NCI-H524 treated with DMSO at 0.1 percent for 48 hours (cell line): ENCODE results near the gene TMC8.
"Not testable (repeated sequence)": the region's sequence is repeated elsewhere in the genome, so short reads cannot be mapped to it uniquely, and the experiment has no call there.

Source experiments
- DNase-seq: peaks from one replicate; lab custom pipeline; 2025; lab: John Stamatoyannopoulos, UW

Gene TMC8

DNA sequence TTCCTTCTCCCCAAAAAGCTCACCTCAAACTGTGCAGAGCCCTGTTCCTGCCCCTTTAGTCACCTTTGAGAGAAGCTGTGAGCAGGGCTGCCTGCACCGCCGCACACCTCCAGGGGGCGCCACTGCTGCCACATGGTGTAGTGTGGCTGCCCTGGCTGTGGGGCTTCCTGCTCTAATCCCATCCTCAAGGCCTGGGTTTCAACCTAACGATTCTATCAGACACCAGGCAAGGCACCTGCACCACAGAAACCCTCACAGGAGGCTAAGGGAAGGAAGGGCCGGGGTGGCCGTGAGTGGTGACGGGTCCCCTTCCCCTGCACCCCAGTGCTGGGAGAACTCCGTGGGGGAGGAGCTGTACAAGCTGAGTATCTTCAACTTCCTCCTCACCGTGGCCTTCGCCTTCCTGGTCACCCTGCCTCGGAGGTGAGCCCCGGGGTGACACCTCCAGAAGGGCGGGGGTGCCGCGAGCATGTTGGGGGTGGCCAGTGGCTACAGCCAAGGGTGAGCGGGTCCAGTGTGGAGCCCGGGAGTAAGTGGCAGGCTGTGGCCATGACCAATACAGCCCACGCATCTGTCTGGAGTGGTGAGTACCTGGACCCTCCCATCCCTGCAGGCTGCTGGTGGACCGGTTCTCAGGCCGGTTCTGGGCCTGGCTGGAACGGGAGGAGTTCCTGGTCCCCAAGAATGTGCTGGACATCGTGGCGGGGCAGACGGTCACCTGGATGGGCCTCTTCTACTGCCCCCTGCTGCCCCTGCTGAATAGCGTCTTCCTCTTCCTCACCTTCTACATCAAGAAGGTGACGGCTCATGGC is 7.0 kb downstream of the TMC8 start:
- DNase-seq: no peak

DNA sequence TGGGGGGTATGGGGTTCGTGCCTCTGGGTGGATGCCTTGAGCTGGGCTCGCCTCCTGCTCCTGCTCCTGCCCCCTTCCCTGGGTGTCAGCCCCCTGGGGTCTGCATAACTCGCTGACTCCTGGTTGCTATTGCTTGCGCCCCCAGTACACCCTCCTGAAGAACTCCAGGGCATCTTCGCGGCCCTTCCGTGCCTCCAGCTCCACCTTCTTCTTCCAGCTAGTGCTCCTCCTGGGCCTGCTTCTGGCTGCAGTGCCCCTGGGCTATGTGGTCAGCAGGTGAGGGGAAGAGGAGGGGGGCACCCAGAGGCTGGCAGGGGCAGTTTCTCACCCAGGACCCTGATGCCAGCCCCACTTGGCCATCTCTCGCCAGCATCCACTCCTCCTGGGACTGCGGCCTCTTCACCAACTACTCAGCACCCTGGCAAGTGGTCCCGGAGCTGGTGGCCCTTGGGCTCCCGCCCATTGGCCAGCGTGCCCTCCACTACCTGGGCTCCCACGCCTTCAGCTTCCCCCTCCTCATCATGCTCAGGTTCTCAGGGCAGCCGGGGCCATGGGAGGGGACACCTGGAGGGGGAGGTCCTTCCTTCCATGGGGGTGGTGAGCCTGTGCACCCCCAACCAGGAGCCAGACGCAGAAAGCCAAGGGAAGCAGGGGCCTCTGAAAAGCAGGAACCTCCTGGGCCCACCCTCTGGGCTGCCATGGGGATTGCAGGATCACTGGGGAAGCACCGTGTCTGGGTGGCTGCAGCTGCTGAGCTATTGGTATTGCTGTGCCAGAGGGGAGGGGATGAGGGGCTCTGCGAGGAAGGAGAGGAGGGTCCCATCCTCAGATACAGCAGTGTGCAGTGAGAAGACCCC is 7.9 kb downstream of the TMC8 start:
- no peak for DNase-seq

DNA sequence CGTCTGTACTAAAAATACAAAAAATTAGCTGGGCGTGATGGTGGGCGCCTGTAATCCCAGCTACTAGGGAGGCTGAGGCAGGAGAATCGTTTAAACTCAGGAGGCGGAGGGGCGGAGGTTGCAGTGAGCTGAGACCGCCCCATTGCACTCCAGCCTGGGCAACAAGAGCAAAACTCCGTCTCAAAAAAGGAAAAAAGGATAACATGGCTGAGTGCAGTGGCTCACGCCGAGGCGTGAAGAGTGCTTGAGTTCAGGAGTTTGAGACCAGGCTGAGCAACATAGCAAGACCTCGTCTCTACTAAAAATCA is 9.2 kb downstream of the TMC8 start:
- DNase-seq: not testable (repeated sequence)

DNA sequence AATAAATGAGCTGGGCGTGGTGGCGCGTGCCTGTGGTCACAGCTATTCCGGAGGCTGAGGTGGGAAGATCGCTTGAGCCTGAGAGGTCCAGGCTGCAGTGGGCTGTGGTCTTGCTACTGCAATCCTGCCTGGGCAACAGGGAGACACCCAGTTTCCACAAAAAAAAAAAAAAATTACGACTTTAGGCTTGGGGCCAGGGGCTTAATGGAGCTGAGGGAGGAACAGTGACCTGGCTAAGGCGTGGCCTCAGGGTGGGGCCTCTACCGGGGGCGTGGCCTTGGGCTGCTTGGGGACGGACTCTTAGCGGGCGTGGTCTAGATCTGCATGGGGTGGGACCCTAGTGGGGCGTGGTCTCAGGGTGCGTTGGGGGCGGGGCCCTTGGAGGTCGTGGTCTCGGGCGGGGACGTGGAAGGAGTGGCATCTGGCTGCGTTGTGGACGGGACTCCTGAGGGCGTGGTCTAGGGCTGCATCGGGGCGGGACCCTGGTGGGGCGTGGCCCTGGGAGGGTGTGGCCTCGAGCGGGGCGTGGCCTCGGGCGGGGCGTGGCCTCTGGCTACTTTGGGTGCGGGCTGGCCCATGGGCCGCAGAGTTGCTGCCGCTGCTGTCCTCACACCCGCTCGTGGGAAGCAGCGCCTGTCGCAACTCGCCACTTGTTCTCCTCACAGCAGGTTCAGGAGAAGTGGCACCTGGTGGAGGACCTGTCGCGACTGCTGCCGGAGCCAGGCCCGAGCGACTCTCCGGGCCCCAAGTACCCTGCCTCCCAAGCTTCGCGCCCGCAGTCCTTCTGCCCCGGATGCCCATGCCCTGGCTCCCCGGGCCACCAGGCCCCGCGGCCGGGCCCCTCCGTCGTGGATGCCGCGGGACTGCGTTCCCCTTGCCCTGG is 9.8 kb downstream of the TMC8 start:
- DNase-seq: peak; percentile 81

DNA sequence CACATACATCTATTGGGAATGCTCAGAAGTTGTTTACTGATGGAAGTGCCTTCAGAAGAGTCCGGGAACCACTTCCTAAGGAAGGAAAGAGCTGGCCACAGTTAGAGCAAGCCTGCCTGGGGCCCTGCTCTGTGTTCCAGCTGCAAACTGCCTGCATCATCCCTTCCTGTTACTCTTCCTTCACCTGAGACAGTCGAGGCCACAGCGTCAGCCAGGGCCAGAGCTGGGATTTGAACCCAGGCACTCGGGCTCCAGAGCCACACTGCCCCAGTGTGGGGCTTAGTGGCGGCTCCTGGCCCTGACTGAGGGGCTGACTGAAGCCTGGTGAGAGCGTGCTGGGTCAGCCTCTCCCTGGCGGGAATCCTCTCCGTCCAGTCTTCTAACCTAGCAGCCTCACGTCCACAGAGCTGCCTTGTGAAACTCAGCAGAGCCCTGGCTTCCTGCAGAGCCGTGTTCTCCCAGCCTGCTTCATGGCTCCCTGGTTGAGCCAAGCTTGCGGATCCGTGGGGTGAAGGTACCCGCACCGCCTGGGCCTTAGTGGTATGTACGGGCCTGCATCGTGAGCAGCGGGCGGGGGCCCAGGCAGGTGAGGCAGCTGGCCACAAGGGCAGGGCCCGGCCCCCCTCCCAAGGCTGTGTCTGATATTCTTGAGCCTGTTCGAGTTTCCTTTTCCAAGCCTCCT is 11.0 kb downstream of the TMC8 start:
- no peak for DNase-seq

DNA sequence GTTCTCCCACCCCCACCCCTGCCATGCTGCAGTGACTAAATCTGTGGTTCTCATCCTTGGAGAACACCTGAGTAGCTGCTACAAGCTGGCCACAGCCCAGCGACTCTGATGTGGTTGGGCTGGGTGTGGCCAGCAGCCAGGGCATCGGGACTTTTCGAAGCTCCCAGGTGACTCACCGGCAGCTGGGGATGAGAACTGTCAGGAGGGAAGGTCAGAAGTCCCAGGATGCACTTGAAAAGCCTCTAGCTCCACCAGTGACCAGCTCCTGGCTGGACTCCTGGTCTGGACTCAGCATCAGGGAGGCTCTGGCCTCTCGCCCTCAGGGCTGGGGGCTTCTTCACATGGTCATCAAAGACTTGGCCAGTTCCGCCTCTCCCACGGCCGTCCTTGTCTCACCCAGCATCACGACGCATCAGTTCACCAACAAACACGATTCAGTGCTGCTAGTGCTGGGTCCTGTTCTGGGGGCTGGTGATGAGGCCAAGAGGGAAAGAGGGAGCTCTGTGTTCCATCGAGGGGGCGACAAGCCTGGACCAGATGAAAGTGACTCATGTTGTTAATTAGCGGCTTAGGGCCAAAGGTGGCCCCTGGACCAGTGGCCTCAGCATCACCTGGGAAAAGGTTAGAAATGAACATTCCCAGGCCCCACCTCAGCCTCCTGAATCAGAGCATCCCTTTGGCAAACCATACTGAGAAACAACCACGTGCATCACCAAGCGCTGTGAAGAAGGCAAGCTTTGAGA is 11.7 kb downstream of the TMC8 start:
- no peak for DNase-seq

DNA sequence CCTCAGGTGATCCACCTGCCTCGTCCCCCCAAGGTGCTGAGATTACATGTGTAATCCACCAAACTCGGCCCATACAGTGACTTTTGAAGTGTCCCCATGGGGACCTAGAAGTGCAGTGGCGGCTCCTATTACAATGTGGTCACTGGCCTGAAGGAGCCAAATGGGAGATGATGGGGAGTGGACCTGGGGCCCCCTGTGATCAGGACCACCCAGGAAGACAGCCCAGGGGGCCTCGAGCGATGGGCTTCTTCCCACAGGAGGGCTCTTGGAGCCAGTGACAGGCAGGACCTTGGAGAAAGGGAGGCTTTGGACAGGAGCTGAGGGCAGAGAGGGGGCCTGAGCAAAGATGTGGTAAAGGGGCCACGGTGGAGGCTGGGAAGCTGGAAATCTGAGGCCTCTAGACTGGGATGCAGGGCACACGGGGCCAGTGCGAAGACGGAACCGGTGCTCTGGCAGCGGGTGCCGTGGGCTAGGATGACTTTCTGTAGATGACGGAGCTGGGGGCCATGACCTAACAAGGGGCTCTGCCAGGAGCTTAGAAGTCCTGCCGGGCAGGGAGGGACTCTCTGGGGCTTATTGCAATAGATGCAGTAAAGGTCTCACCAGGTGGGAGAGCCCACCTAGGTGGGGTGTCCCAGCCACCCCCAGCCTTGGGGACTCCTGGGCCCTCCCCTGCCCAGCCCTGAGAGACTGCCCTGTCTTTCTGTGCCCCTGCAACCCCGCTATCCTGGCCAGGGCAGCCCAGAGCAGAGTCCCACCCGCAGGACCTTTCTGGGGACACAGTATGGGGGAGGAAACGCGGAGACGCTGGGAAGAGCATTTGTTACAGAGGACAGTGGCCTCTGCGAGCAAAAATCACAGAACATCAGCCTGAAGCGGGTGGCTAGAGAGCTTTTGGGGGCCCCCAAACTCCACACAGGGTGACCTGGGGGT is 12.9 kb downstream of the TMC8 start:
- DNase-seq: no peak

DNA sequence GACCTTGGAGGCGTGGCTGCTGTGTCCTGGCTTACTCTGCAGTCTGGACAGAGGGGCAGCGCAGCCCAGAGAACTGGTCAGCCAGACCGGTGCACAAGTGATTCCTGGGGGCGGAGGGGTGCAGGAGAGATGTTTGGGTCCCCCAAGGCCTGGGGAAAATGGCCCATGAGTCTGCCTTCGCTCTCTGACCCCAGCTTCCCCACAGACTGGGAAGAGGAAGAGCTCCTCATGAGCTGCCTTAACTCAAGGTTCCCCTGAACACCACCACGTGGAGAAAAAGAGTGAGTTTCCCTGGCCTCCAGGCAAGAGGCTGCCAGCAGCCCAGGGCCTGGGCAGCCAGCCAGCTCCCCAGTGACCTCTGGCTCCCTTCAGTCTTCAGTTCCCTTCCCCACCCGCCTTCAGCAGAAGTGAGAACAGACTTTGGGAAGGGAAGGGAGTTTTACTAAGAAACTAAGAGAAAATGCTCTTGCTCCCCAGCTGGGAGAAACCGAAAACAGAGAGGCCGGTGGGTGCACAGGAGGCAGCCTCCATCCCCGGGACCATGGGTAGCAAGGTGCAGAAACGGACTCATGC is 13.7 kb downstream of the TMC8 start:
- DNase-seq: no peak

DNA sequence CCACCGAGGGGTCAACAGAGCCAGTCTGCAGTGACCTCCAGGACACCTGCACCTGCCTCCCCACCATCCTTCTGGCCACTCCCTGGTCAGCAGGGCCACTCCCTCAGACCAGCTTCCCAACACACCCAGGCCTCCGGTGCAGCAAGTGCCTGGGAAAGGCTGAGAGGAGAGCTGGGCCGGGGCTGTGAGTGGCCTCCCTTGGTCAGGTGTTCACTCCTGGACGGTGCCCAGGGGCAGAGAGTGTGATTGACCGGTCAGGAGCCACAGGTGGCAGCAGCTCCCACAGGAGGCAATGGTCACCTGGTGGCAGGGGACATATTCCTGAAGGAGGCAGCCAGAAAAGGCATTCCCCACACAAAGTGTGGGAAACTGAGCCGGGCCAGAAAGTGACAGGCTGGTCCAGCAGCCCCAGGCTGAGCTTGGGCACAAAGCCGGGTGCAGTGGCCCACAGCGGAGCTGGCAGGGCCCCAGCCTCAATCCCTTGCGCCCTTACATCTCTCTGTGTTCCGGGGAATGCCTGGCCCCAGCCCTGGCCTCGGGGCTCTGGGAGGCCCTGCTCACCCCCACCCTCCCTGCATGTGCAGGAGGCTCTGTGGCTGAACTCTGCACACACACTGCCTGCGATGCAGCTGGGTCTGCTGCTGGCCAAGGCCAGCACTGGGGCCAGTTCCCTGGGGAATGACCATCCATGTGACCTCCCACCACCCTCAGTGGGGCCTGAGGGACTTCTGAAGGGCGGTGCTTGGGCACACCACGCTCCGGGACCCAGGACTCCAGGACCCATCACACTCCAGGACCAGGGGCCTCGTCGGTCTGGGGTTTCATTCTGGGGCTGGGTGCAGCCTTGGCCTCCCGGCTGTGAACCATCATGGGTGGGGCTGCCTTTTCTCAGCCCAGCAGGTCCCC is 14.4 kb downstream of the TMC8 start:
- no peak for DNase-seq

DNA sequence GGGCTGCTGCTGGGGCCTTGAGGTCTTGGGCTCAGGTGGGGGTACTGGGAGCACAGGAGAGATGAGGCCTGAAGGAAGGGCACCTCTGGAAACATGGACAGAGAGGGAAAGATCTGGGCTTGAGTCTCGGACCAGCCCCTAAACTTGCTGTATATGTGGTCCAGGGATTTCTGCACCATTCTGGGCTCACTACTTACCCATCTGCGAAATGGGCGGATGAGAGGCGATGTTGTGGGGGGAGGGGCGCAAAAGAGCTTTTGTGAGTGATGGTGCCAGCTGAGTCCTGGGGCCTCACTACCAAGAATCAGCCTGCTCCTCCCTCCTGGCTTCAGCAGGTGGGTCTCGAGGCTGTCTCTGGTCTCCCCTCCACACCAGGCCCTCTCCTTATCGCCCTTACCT is 15.9 kb downstream of the TMC8 start:
- DNase-seq: no peak

DNA sequence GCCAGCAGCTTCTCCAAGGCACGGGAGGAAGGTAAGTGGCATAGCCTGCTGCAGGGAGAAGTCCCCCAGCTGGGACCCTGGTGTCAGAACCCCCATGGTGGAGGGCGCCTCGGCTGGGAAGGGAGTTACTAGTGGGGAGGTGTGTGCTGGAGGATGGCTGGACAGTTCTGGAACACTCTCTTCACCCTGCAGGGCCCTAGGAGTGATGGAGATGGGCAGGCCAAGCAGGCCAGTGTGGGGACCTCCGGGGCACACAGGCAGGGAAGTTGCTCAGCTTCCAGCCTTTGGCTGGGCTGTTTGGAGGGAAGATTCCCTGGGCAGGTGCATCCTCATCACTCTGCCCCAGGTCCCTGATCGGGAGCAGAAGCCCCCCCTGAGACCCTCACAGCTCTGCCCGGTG is 16.3 kb downstream of the TMC8 start:
- no peak for DNase-seq

DNA sequence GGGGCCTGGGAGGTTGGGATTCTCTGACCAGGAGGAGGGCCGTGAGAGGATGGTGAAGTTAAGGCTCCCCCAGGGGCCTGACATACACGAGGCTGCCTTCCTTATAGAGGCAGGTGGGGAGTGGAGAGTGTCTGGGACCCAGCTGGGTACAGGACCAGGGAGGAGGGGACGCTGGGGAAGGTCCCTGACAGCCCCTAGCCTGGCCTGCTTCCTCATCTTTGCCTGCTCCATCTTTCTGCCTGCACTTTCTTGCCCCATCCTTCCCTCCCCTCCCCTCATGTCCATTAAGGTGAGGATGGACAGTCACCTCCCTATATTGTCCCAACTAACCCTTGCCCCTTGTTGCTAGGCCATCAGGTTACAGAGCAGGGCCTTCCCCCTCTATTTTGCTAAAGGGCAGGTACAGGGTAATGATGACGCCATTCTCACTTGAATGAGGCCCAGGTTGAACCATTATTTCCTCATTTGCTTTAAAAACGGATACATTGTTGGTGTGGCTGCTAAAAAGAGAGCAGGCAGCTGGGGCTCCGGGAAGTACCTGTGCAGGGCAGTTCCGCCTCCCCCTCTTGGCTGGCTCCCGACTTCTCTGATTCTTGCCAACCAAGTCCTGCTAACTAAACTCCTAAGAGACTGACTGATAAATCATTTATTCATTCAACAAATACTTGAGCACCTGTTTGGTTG is 16.9 kb downstream of the TMC8 start:
- no peak for DNase-seq

DNA sequence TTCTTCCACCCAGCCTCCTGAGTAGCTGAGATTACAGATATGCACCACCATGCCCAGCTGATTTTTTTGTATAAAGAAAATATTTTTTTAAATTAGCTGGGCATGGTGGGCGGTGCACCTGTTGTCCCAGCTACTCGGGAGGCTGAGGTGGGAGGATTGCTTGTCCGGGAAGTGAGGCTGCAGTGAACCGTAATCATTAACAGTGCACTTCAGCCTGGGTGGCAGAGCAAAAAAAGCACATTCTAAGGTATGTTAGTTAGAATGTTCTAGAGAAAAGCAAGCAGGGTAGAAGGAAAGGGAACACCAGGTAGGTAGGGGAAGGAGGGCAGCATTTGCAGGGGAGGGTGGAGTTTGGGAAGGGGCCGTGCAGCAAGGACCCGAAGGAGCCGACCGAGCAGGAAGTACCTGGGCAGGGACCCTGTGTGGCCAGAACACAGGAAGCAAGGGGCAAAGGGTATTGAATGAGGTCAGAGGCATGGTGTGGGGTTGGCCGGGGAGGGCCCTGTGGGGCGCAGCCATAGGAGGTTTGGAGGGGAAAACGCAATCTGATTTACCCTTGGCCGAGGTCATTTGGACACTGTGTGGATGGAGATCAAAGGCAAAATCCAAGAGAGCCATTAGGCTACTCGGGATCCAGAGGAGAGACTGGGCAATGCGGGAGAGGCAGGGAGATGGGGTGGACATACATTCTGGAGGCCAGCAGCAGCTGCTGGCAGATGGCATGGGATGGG is 17.9 kb downstream of the TMC8 start:
- no peak for DNase-seq

DNA sequence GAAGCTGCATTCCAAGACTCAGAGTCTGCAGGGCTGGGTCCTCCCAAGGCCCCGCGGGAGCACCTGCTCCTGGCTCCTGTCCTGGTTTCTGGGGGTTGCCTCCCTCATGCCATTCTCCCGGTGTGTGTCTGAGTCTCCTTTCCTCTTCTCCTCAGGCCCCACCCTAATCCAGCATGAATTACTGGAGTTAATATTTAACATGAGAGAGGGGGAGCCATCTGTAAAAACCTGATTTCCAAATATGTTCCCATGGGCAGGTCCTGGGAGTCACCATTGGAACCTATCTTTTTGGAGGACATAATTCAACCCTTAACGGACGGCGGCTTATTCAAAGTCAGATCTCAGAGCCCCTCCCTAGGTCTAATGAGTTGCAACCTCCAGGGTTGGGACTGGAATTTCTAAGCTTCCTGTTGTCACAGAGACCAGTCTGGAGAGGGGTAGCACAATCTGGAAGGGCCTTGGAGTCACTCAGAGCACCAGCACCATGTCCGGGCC is 21.0 kb downstream of the TMC8 start:
- no peak for DNase-seq

DNA sequence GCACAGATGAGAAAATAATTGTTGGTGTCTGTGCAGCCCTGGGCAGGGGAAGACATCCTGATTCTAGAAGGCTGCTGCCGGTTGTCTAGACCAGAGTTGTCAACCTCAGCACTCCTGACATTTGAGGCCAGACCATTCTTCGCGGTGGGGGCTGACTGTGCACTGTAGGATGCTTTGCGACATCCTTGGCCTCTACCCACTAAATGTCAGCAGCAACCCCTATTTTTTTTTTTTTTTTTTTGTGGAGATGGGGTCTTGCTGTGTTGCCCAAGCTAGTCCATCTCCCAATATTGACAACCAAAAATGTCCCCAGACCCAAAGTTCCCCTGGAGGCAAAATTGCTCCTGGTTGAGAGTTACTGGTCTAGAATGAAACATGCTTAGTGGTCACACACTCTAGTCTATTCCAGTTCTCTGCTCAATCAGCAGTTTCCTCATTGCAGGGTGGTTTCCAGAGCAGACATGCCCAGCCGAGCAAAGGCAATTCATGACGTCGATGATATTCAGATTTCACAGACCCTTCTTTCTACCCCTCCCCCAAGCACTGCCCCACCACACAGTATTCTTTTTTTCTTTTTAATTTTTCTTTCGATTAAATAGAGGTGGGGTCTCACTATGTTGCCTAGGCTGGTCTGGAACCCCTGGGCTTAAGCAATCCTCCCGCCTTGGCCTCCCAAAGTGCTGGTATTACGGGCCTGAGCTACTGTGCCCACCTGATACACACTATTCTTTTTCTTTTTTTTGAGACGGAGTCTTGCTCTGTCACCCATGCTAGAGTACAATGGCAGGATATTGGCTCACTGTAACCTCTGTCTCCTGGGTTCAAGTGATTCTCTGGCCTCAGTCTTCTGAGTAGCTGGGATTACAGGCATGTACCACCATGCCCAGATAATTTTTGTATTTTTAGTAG is 24.6 kb downstream of the TMC8 start:
- no peak for DNase-seq

DNA sequence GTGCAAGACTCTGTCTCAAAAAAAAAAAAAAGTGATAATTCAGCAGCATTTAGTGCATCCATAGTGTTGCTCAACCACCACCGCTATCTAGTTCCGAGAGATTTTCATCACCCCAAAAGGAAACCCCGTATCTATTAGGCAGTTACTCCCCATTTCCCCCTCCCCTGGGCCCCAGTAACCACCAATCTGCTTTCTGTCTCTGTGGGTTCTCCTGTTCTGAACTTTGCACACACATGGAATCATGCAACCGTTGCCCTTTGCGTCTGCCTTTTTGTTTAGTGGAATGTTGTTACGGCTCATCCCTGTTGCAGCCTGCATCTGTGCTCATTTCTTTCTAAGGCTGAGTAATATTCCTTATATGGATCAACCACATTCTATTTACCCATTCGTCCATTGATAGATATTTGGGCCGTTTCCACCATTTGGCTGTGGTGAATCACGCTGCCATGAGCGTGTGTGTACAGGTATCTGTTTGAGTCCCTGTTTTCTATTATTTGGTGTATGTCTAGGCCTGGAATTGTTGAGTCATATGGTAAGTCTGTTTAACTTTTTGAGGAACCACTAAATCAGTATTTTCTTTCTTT is 29.1 kb downstream of the TMC8 start:
- no peak for DNase-seq
